OCI-LY7 (cell line): ENCODE data around the gene NPLOC4. TPM values are rescaled to one million over a fixed set of nuclear protein-coding genes. Genes with fewer than 3 reads are reported as not detected.

Experiments
- BruUV-seq: library from RNA; stranded (reverse); fragments of 400-500 nt; replicated peaks from 2 replicates; lab custom pipeline; 2021; lab: Mats Ljungman, UMichigan
- CTCF ChIA-PET: fragments of 300-600 bp; sonication (Branson Sonifier 250); formaldehyde crosslinking; loops from one replicate; lab custom pipeline; 2022; ENCODE audit warnings: antibody characterized with exemption; ENCODE audit not compliant: unreplicated experiment; lab: Charles Lee
- POLR2A ChIA-PET: fragments of 300-600 bp; sonication (Branson Sonifier 250); formaldehyde crosslinking; loops from one replicate; lab custom pipeline; 2022; ENCODE audit warnings: antibody characterized with exemption; lab: Charles Lee
- DNase-seq: peaks from one replicate; pipeline ENCODE4 v3.0.0-alpha.2; 2015; ENCODE audit warnings: low spot score
- H2AFZ ChIP-seq: fragments of 200-600 bp; sonication (generic), shearing (Covaris generic); 2 replicates; pipeline ENCODE4 v1.6.1; 2014; ENCODE audit warnings: mild to moderate bottlenecking, antibody characterized with exemption, low read length, moderate library complexity
- H3K27ac ChIP-seq: fragments of 200-600 bp; sonication (generic); 2 replicates; pipeline ENCODE4 v1.5.1; 2014; ENCODE audit warnings: mixed run types, low read depth, mild to moderate bottlenecking, moderate library complexity, low read length, inconsistent platforms; ENCODE audit not compliant: poor library complexity, severe bottlenecking
- H3K36me3 ChIP-seq: fragments of 200-600 bp; sonication (generic); 2 replicates; pipeline ENCODE4 v1.6.1; 2014; ENCODE audit warnings: mild to moderate bottlenecking, antibody characterized with exemption, low read length, moderate library complexity, mixed read lengths; ENCODE audit not compliant: insufficient read depth
- H3K4me1 ChIP-seq: fragments of 200-600 bp; sonication (generic); 2 replicates; pipeline ENCODE4 v1.5.1; 2014; ENCODE audit warnings: mild to moderate bottlenecking, low read length; ENCODE audit not compliant: insufficient read depth, poor library complexity, severe bottlenecking
- H3K4me2 ChIP-seq: fragments of 200-600 bp; sonication (generic); 2 replicates; pipeline ENCODE4 v1.6.1; 2014; ENCODE audit warnings: mild to moderate bottlenecking, low read length
- H3K4me3 ChIP-seq: fragments of 200-600 bp; sonication (generic); 2 replicates; pipeline ENCODE4 v1.5.1; 2014; ENCODE audit warnings: mild to moderate bottlenecking, low read depth, low read length; ENCODE audit not compliant: poor library complexity, severe bottlenecking
- H3K79me2 ChIP-seq: fragments of 200-600 bp; sonication (generic); 2 replicates; pipeline ENCODE4 v1.6.1; 2016; ENCODE audit warnings: low read depth, mild to moderate bottlenecking, low read length, moderate library complexity, mixed read lengths; ENCODE audit not compliant: insufficient read depth
- H3K9me2 ChIP-seq: fragments of 200-600 bp; sonication (generic); 2 replicates; pipeline ENCODE4 v1.6.1; 2016; ENCODE audit warnings: mild to moderate bottlenecking, low read length, mixed read lengths; ENCODE audit not compliant: insufficient read depth
- H3K9me3 ChIP-seq: fragments of 200-600 bp; sonication (generic); 2 replicates; pipeline ENCODE4 v1.6.1; 2014; ENCODE audit warnings: mild to moderate bottlenecking, mixed run types, low read length, mixed read lengths
- H4K20me1 ChIP-seq: fragments of 200-600 bp; sonication (generic); 2 replicates; pipeline ENCODE4 v1.6.1; 2014; ENCODE audit warnings: mild to moderate bottlenecking, antibody characterized with exemption, low read length, moderate library complexity, mixed read lengths; ENCODE audit not compliant: insufficient read depth
- EZH2phosphoT487 ChIP-seq: fragments of 200-600 bp; sonication (generic); IDR thresholded peaks from 2 replicates; pipeline ENCODE4 v1.6.1; 2018; ENCODE audit warnings: low read depth, borderline replicate concordance, mild to moderate bottlenecking, mixed run types, antibody characterized with exemption, low read length, moderate library complexity, mixed read lengths
- intact Hi-C: fragments of 100-400 bp; cut with micrococcal nuclease; formaldehyde crosslinking; loops from one replicate; pipeline ENCODE4 v1.10.0; 2022; ENCODE audit not compliant: unreplicated experiment
- total RNA-seq, 2 experiments: library from RNA; depleted of rRNA in 1 of 2; stranded (reverse); fragments of >200 nt in 1 of 2; shearing (Covaris generic) in 1 of 2; gene quantifications; 2 replicates each; pipeline ENCODE4 v1.2.3, GENCODE V29; 2014 to 2022
- TF ChIP-seq, protein P1 (sequence below): fragments of 200-600 bp; sonication (generic); conservative IDR thresholded peaks from 2 replicates; pipeline ENCODE4 v1.5.1; 2014; ENCODE audit warnings: mild to moderate bottlenecking, antibody characterized with exemption, low read length, moderate library complexity, mixed read lengths

NPLOC4 gene
- total RNA-seq, 2 experiments from 2014 or later = 69.6 to 118 TPM

DNA sequence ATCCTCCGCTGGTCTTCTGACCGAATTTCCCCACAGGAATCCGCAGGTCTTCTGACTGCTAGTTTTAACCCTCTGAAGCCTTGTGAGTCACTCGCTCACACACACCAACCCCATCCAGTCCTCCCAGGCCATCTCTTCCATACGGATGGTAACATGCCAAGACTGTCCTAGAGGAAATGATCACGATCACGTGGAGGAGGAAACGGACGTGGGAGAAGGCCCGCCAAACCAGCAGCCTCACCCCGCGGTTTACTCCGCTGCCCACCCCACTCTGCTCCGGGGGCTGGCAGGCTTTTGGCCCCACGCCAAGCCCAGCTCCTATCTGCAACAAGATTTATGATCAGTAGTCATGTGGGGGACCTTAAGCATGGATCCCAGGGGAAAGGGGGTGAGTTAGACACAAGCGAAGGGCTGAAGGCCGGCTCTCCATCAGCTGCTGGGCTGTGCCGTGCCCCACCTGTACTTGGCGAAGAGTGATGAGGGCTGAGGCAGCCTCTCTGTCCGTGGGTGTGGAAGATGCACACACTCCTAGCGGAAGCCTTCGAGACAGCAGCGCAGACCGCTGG is 83.2 kb downstream of the NPLOC4 start:
- Histone ChIP-seq H3K9me2 (no peaks in the 10 kb centered on the region), H3K36me3 (peaks cover 50% of the 10 kb centered on the region), H3K4me3 (peak overlapping the region; percentile 88), H3K79me2 (peaks cover 9% of the 10 kb centered on the region; the same call in 1 of the 2 replicates), H2AFZ (peak overlapping the region; percentile 32; the same call in 1 of the 2 replicates), H3K4me1 (peaks cover 30% of the 10 kb centered on the region), H3K4me2 (peak overlapping the region; percentile 88), H3K27ac (peak overlapping the region; percentile 80), H4K20me1 (no peaks in the 10 kb centered on the region), H3K9me3 (no peaks in the 10 kb centered on the region)
- ChIA-PET CTCF (no interaction called here), POLR2A (interaction anchor here (0.7 kb wide), 1 partner anchor 48 kb away, joined by 3 read pairs; no protein-coding TSS in a partner anchor)
- no peak for TF ChIP-seq EZH2phosphoT487
- TF ChIP-seq, protein P1, sequence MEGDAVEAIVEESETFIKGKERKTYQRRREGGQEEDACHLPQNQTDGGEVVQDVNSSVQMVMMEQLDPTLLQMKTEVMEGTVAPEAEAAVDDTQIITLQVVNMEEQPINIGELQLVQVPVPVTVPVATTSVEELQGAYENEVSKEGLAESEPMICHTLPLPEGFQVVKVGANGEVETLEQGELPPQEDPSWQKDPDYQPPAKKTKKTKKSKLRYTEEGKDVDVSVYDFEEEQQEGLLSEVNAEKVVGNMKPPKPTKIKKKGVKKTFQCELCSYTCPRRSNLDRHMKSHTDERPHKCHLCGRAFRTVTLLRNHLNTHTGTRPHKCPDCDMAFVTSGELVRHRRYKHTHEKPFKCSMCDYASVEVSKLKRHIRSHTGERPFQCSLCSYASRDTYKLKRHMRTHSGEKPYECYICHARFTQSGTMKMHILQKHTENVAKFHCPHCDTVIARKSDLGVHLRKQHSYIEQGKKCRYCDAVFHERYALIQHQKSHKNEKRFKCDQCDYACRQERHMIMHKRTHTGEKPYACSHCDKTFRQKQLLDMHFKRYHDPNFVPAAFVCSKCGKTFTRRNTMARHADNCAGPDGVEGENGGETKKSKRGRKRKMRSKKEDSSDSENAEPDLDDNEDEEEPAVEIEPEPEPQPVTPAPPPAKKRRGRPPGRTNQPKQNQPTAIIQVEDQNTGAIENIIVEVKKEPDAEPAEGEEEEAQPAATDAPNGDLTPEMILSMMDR = no peak
- intact Hi-C loops = loop anchor here (2.0 to 5.0 kb wide), 5 partner anchors 47 to 301 kb away; partner anchors contain the start of genes NPLOC4 and TSPAN10
- TSS peak; percentile 62 for BruUV-seq
- DNase-seq = no peak

DNA sequence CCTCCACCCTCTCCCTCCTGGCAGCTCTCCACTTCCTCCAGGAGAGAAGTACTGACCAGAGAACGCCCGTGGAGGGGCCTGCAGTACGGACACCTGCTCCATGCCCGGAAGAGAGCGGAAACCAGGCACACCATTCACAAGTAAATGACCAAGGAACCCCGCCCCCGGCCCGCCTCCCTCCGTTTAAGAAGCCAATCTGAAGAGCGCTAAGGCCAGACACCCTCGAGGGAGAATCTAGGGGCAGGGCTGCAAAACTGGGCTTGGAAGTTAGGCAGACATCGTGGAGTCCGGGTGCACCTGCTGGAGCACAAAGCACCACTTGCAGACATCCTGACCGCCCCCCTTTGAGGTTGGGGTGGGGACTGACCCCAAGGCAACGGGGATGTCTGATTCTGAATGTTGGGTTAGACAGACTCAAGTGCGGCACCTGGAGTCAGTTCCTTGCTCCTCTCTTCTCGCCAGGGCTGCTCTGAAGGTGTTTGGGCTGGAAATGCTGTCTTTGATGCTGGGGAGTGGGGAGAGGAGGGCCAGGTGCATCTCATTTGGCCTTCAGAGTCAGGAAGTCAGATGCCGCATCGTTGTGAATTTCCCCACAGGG is 83.8 kb downstream of the NPLOC4 start:
- Histone ChIP-seq H2AFZ (peak overlapping the region; percentile 85; the same call in 1 of the 2 replicates), H3K27ac (peak overlapping the region; percentile 80), H4K20me1 (no peaks in the 10 kb centered on the region), H3K4me3 (peak overlapping the region; percentile 88), H3K9me2 (no peaks in the 10 kb centered on the region), H3K36me3 (peaks cover 49% of the 10 kb centered on the region), H3K4me2 (peak overlapping the region; percentile 88), H3K79me2 (peaks cover 9% of the 10 kb centered on the region; the same call in 1 of the 2 replicates), H3K9me3 (no peaks in the 10 kb centered on the region), H3K4me1 (peaks cover 30% of the 10 kb centered on the region)
- TF ChIP-seq, protein P1 = peak; percentile 59
- no peak for TF ChIP-seq EZH2phosphoT487
- DNase-seq = peak; percentile 94
- ChIA-PET CTCF (no interaction called here), POLR2A (interaction anchor here (0.7 to 2.7 kb wide), 5 partner anchors 9 to 158 kb away, joined by 4 to 15 read pairs (median 5); partner anchors contain the start of gene BAHCC1)
- intact Hi-C loops = loop anchor here (2.0 to 5.0 kb wide), 5 partner anchors 48 to 300 kb away; partner anchors contain the start of genes NPLOC4 and TSPAN10
- BruUV-seq = no TSS peak
